ENCODE measurements around the gene COL1A1.

COL1A1 gene

GRCh38 chr17:50182783-50183420 is 18.5 kb downstream of the COL1A1 start:
- no peak for DNase-seq (ENCODE audit: extremely low read depth, low read depth)
- TF ChIP-seq, protein P1, sequence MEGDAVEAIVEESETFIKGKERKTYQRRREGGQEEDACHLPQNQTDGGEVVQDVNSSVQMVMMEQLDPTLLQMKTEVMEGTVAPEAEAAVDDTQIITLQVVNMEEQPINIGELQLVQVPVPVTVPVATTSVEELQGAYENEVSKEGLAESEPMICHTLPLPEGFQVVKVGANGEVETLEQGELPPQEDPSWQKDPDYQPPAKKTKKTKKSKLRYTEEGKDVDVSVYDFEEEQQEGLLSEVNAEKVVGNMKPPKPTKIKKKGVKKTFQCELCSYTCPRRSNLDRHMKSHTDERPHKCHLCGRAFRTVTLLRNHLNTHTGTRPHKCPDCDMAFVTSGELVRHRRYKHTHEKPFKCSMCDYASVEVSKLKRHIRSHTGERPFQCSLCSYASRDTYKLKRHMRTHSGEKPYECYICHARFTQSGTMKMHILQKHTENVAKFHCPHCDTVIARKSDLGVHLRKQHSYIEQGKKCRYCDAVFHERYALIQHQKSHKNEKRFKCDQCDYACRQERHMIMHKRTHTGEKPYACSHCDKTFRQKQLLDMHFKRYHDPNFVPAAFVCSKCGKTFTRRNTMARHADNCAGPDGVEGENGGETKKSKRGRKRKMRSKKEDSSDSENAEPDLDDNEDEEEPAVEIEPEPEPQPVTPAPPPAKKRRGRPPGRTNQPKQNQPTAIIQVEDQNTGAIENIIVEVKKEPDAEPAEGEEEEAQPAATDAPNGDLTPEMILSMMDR (IDR thresholded peaks at IDR 0.05; ENCODE audit: low read depth, low read length, missing control alignments): no peak
- H3K4me3 ChIP-seq (replicated peaks; ENCODE audit: low read depth, low read length): no peak overlapping the region

DNA sequence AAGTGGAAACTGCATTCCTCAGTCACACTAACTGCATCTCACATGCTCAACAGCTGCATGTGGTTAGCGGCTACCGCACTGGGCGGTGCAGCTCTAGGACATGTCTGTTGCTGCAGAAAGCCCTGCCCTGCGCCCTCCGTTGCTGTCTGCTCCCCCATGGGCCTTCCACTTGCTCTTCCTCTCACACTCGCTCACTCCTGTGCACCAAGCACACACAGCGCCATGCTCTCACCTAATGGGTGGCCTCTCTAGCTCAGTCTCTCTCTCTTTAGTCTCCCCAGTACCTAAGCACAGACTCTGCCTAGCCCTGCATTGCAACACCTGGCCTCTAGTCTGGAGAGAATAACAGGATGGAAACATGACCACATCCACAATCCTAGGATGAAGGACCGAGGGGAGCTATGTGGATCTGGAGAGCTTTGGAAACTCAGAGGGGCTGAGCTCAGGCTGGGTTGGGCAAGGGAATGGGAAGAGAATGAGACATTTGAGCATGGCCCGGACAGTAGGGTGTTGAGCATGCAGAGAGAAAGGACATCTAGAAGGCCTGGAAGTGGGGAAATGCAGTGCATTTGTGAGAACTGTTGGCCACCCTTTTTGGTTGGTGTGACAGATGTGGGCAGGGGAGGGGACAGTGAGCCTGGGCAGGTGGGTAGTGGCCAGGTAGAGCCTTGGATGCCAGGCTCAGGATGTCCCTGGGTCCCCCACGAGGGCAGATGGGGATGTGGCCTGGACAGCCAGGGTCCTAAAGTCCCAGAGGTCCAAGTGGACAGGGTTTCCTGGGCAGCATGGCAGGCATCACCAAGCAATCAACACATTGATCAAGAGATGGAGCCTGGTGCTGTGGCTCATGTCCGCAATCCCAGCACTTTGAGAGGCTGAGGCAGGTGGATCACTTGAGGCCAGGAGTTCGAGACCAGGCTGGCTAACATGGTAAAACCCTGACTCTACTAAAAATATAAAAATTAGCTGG is 19.6 kb downstream of the COL1A1 start:
- no peak for DNase-seq (ENCODE audit: extremely low read depth, low read depth)
- TF ChIP-seq, protein P1 (IDR thresholded peaks at IDR 0.05; ENCODE audit: low read depth, low read length, missing control alignments): peak; percentile 5
- H3K4me3 ChIP-seq (replicated peaks; ENCODE audit: low read depth, low read length): no peak overlapping the region

GRCh38 chr17:50181144-50181543 is 20.3 kb downstream of the COL1A1 start:
- no peak for DNase-seq (ENCODE audit: extremely low read depth, low read depth)

GRCh38 chr17:50180620-50181019 is 20.8 kb downstream of the COL1A1 start:
- TF ChIP-seq, protein P1 (IDR thresholded peaks at IDR 0.05; ENCODE audit: low read depth, low read length, missing control alignments): no peak
- no peak for DNase-seq (ENCODE audit: extremely low read depth, low read depth)
- H3K4me3 ChIP-seq (replicated peaks; ENCODE audit: low read depth, low read length): no peak overlapping the region

More at GRCh38 chr17:50181144-50181543, 20.3 kb downstream of the COL1A1 start:
- H3K4me3 ChIP-seq (replicated peaks; ENCODE audit: low read depth, low read length): no peak overlapping the region
- TF ChIP-seq, protein P1 (IDR thresholded peaks at IDR 0.05; ENCODE audit: low read depth, low read length, missing control alignments): no peak

DNA sequence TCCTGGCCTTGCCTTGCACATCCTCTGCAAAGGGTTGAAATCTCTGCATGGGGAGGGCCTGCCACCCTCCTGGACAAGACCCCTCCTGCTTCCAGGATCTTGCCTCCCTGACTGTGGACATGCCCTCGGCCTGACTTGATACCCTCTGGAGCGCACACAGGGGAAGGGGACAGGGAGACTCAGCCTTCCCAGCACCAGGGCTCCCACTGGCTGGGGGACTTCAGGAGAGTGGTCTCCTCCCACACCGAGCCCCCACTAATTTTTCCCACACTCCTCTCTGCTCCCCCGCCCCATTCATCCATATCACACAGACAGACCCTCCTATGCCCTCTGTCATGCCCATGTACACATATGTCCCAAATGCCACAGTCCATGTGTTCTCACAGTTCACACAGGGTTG is 21.3 kb downstream of the COL1A1 start:
- TF ChIP-seq, protein P1 (IDR thresholded peaks at IDR 0.05; ENCODE audit: low read depth, low read length, missing control alignments): no peak
- no peak overlapping the region for H3K4me3 ChIP-seq (replicated peaks; ENCODE audit: low read depth, low read length)
- DNase-seq (ENCODE audit: extremely low read depth, low read depth): no peak

DNA sequence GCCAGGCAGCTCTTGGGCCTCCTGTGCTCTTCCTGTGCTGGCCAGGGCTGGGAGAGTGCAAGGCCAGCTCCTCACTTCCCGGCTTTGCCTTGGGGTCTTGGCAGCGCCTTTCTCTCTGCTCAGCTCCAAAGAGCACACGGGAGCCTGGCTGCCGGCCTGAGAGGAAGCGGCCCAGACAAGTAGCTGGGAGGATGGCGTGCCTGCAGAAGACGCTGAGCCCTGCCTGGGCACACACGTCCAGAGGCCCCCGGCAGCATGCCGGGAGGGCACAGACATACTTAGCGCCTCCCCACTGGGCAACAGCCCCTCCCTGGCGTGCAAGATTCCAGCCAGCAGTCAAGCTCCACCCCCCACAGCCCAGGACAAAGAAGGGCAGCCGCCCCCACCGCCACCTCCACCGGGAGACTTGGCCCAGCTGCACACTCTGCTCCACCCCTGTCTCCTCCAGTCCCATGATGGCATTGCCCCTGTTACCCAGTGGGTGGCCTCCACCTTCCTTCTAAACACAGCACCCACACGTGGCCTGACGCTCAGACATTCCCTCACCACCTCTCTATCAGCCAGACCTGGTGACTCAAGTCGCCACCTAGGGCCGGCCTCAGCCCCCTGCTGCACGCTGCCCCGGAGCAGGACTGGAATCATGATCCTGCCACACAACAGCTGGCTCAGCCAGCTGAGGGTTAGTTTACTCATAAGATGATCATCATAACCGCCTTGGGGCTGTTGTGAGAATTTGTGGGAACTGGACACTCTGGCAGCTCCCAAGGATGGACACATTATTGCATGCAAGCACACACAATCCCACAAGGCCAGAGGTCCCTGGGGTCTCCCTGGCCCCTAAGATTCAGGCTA is 23.2 kb downstream of the COL1A1 start:
- TF ChIP-seq, protein P1 (IDR thresholded peaks at IDR 0.05; ENCODE audit: low read depth, low read length, missing control alignments): peak; percentile 59
- H3K4me3 ChIP-seq (replicated peaks; ENCODE audit: low read depth, low read length): no peak overlapping the region
- peak; percentile 90 for DNase-seq (ENCODE audit: extremely low read depth, low read depth)
